Neural crest cell (in vitro differentiated cells): ENCODE data around the gene CNNM1. TPM values are rescaled to one million over a fixed set of nuclear protein-coding genes. Genes with fewer than 3 reads are reported as not detected.

Experiments used
- DNase-seq: peaks from one replicate; pipeline ENCODE4 v3.0.0; 2021; ENCODE audit warnings: low read depth, mixed read lengths, low spot score
- H3K27ac Mint-ChIP-seq: one replicate; pipeline ENCODE4 v1.8.0; 2021; ENCODE audit warnings: mild to moderate bottlenecking, mixed read lengths; ENCODE audit not compliant: unreplicated experiment
- H3K27me3 Mint-ChIP-seq: 2 replicates; pipeline ENCODE4 v1.8.0; 2021; ENCODE audit warnings: low read depth, mild to moderate bottlenecking, mixed read lengths
- H3K36me3 Mint-ChIP-seq: 2 replicates; pipeline ENCODE4 v1.8.0; 2021; ENCODE audit warnings: low read depth, mild to moderate bottlenecking, mixed read lengths
- H3K4me1 Mint-ChIP-seq: 2 replicates; pipeline ENCODE4 v1.8.0; 2021; ENCODE audit warnings: mixed read lengths
- H3K4me3 Mint-ChIP-seq: one replicate; pipeline ENCODE4 v1.8.0; 2021; ENCODE audit warnings: mild to moderate bottlenecking, mixed read lengths
- H3K9me3 Mint-ChIP-seq: 2 replicates; pipeline ENCODE4 v1.8.0; 2021; ENCODE audit warnings: mixed read lengths
- CTCF ChIP-seq: fragments of 200-600 bp; sonication (generic); conservative IDR thresholded peaks from 2 replicates; pipeline ENCODE4 v1.5.0; 2021; ENCODE audit warnings: antibody characterized with exemption, mild to moderate bottlenecking
- total RNA-seq: library from RNA; stranded (reverse); gene quantifications from 2 replicates; pipeline ENCODE4 v1.2.1, GENCODE V29; 2021

Gene CNNM1
- total RNA-seq, 1 donor from 2014 or later: 2.0 TPM

GRCh38 chr10:99432881-99433280 lies 103.7 kb downstream of the CNNM1 start:
- DNase-seq: no peak
- Mint-ChIP-seq H3K27me3 (no peaks in the 10 kb centered on the region), H3K9me3 (no peaks in the 10 kb centered on the region), H3K4me1 (peaks cover 35% of the 10 kb centered on the region), H3K4me3 (peak overlapping the region; percentile 96), H3K36me3 (peaks cover 3% of the 10 kb centered on the region), H3K27ac (no peak overlapping the region)
- no peak for TF ChIP-seq CTCF

- DNase-seq: no peak
- Mint-ChIP-seq H3K27ac (no peak overlapping the region), H3K27me3 (no peaks in the 10 kb centered on the region), H3K9me3 (no peaks in the 10 kb centered on the region), H3K4me1 (peaks cover 35% of the 10 kb centered on the region), H3K36me3 (peaks cover 3% of the 10 kb centered on the region), H3K4me3 (no peak overlapping the region)
- TF ChIP-seq CTCF: no peak
These were observed 104.3 kb downstream of the CNNM1 start for GRCh38 chr10:99433378-99434020.

GRCh38 chr10:99435986-99436638 lies 107.0 kb downstream of the CNNM1 start:
- no peaks in the 10 kb centered on the region for H3K27me3 Mint-ChIP-seq
- no peak for DNase-seq
- H3K36me3 Mint-ChIP-seq: no peaks in the 10 kb centered on the region
- no peaks in the 10 kb centered on the region for H3K9me3 Mint-ChIP-seq
- H3K4me3 Mint-ChIP-seq: peak overlapping the region; percentile 69
- peak; percentile 76 for TF ChIP-seq CTCF
- H3K4me1 Mint-ChIP-seq: peaks cover 19% of the 10 kb centered on the region
- H3K27ac Mint-ChIP-seq: no peak overlapping the region

GRCh38 chr10:99438890-99439289 lies 109.7 kb downstream of the CNNM1 start:
- Mint-ChIP-seq H3K27ac (no peak overlapping the region), H3K9me3 (no peaks in the 10 kb centered on the region), H3K4me1 (peaks cover 6% of the 10 kb centered on the region), H3K27me3 (peaks cover 7% of the 10 kb centered on the region), H3K36me3 (no peaks in the 10 kb centered on the region), H3K4me3 (no peak overlapping the region)
- DNase-seq: no peak
- no peak for TF ChIP-seq CTCF

- no peaks in the 10 kb centered on the region for H3K4me1 Mint-ChIP-seq
- H3K9me3 Mint-ChIP-seq: no peaks in the 10 kb centered on the region
- no peak overlapping the region for H3K4me3 Mint-ChIP-seq
These were observed 113.2 kb downstream of the CNNM1 start for GRCh38 chr10:99442394-99442793.

More at GRCh38 chr10:99442394-99442793, 113.2 kb downstream of the CNNM1 start:
- no peak for TF ChIP-seq CTCF
- Mint-ChIP-seq H3K36me3 (no peaks in the 10 kb centered on the region), H3K27ac (no peak overlapping the region), H3K27me3 (peaks cover 33% of the 10 kb centered on the region)
- no peak for DNase-seq
